HL-60 (cell line): ENCODE data around the gene SAXO2.
"Not testable (repeated sequence)": the region's sequence is repeated elsewhere in the genome, so short reads cannot be mapped to it uniquely, and the experiment has no call there.

Experiments used
- DNase-seq, 2 experiments: peaks; one replicate each; pipeline ENCODE4 v3.0.0-alpha.2; 2010 to 2020; ENCODE audit warnings: low read depth in 1 of 2, low spot score in 1 of 2
- H3K27ac ChIP-seq: fragments of 250-450 bp; sonication (Bioruptor Pico); replicated peaks from 2 replicates; pipeline ENCODE4 v1.5.1; 2020; ENCODE audit warnings: mild to moderate bottlenecking, moderate library complexity
- H3K27me3 ChIP-seq: fragments of 250-450 bp; sonication (Bioruptor Pico); 2 replicates; pipeline ENCODE4 v1.5.1; 2021; ENCODE audit warnings: mild to moderate bottlenecking, moderate library complexity; ENCODE audit not compliant: insufficient read depth, poor library complexity, severe bottlenecking
- H3K4me3 ChIP-seq: replicated peaks from 2 replicates; pipeline ENCODE4 v1.5.1; 2011; ENCODE audit warnings: mild to moderate bottlenecking, control low read depth, low read length; ENCODE audit not compliant: insufficient read depth
- CTCF ChIP-seq: IDR thresholded peaks from one replicate; pipeline ENCODE4 v1.5.1; 2011; ENCODE audit warnings: low read length, control low read depth, inconsistent platforms; ENCODE audit not compliant: insufficient read depth
- GABPA ChIP-seq: IDR thresholded peaks from 2 replicates; pipeline ENCODE4 v1.6.1; 2012; ENCODE audit warnings: low read depth
- POLR2AphosphoS5 ChIP-seq: IDR thresholded peaks from 2 replicates; pipeline ENCODE4 v1.6.1; 2012; ENCODE audit warnings: low read depth
- SPI1 ChIP-seq: IDR thresholded peaks from 2 replicates; pipeline ENCODE4 v1.6.1; 2012; ENCODE audit warnings: low read depth, mild to moderate bottlenecking, borderline replicate concordance
- long read RNA-seq: library from polyadenylated mRNA; unstranded; transcript quantifications from one replicate; pipeline ENCODE4 v2.0.0, GENCODE V29; 2020
- TF ChIP-seq, protein P1 (sequence below): IDR thresholded peaks from 2 replicates; pipeline ENCODE4 v1.6.1; 2012; ENCODE audit warnings: low read depth; ENCODE audit not compliant: insufficient replicate concordance

The SAXO2 gene
- long read RNA-seq = 0 reads

- H3K27me3 ChIP-seq = no peaks in the 10 kb centered on the region
- peak within 1 kb of the TSS; percentile 75 for H3K27ac ChIP-seq
These were observed at the start of gene SAXO2, which contains the start of gene EFL1 for GRCh38 chr15:82262422-82263026. TSS of gene SAXO2 (plus strand) at chr15:82262818. CDS start at chr15:82262880, 62 bp downstream. TSS of gene EFL1 (minus strand) at chr15:82262734. CDS start at chr15:82261778, 956 bp downstream.

DNA sequence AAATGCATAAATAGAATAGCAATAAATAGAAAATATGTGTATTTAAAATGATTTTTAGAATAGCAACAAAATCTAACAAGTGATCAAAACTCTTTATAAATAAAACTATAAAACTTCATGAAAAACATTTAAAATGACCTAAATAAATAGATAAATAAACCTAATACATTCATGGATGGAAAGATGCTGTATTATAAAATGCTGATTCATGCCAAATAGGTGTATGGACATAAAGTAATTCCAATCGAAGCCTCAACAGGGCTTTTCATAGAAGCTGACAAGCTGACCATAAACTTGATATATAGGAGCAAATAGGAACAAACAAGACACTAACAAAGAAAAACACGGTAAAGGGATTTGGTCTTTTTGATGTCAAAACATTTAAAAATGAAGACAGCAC lies 46.5 kb upstream of the SAXO2 start:
- not testable (repeated sequence) for DNase-seq, H3K4me3 ChIP-seq, H3K27me3 ChIP-seq, H3K27ac ChIP-seq

More at GRCh38 chr15:82262422-82263026, at the start of gene SAXO2, which contains the start of gene EFL1:
- peak within 1 kb of the TSS; percentile 92 for H3K4me3 ChIP-seq
- TF ChIP-seq GABPA = no peak; the same call in 1 of the 2 replicates
- DNase-seq = peak; percentile 70 to 95

DNA sequence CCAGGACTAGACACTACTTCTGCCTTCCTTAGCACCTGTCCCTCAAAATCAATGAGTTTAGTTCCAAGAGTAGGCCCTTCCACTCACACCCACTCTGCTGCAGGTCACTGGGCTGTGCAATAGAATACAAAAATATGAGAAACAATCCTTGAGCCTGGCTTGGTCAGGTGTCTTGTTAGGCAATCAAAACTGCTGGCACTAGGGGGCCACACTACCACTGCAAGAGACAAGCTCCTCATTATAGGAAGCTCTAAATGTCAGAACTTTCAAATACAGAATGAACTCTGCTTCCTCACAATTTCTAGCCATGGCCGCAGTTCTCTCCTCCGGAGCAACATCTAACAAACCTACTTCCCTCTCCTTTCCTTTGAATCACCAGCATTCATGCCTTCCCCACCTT lies 41.1 kb upstream of the SAXO2 start:
- peak in 1 of 2 experiments; percentile 24 for DNase-seq
- not testable (repeated sequence) for H3K27ac ChIP-seq, H3K4me3 ChIP-seq, H3K27me3 ChIP-seq

DNA sequence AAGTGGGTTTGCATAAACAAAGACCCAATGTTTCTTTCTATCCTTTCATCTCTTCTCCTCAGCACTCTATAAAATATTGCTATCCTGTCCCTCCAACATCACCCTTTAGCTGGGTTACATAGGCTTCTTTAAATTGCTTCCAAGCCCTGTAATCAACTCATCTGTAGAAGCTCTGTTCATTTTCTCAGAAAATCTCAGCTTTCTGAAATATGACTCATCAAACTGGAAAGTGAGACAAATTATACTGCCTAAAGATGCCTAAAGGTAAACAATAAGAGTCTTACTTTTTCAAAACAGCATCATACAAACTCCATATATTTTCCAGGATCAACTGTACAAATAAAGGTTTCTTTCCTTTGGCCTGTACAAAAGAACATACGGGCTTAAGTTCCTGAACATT lies 33.9 kb upstream of the SAXO2 start:
- TF ChIP-seq GABPA (no peak), CTCF (no peak), POLR2AphosphoS5 (no peak), SPI1 (no peak)
- TF ChIP-seq, protein P1, sequence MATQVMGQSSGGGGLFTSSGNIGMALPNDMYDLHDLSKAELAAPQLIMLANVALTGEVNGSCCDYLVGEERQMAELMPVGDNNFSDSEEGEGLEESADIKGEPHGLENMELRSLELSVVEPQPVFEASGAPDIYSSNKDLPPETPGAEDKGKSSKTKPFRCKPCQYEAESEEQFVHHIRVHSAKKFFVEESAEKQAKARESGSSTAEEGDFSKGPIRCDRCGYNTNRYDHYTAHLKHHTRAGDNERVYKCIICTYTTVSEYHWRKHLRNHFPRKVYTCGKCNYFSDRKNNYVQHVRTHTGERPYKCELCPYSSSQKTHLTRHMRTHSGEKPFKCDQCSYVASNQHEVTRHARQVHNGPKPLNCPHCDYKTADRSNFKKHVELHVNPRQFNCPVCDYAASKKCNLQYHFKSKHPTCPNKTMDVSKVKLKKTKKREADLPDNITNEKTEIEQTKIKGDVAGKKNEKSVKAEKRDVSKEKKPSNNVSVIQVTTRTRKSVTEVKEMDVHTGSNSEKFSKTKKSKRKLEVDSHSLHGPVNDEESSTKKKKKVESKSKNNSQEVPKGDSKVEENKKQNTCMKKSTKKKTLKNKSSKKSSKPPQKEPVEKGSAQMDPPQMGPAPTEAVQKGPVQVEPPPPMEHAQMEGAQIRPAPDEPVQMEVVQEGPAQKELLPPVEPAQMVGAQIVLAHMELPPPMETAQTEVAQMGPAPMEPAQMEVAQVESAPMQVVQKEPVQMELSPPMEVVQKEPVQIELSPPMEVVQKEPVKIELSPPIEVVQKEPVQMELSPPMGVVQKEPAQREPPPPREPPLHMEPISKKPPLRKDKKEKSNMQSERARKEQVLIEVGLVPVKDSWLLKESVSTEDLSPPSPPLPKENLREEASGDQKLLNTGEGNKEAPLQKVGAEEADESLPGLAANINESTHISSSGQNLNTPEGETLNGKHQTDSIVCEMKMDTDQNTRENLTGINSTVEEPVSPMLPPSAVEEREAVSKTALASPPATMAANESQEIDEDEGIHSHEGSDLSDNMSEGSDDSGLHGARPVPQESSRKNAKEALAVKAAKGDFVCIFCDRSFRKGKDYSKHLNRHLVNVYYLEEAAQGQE = no peak
- Histone ChIP-seq H3K27ac (no peak overlapping the region), H3K4me3 (no peak overlapping the region), H3K27me3 (no peaks in the 10 kb centered on the region)
- DNase-seq = no peak

- TF ChIP-seq POLR2AphosphoS5 = no peak
- TF ChIP-seq SPI1 = no peak
- TF ChIP-seq, protein P1 = no peak
- TF ChIP-seq CTCF = no peak
- TF ChIP-seq GABPA = no peak
- Histone ChIP-seq H3K27me3 (no peaks in the 10 kb centered on the region), H3K27ac (no peak overlapping the region), H3K4me3 (no peak overlapping the region)
- DNase-seq = no peak
These were observed 31.4 kb upstream of the SAXO2 start for GRCh38 chr15:82231233-82231632.
